GM04503 (cell line): ENCODE results near the gene RABL2B.
A peak's percentile ranks its signal among the peaks of the same experiment; 100 is the strongest.

ENCODE experiments used
- DNase-seq: peaks from one replicate; pipeline ENCODE4 v3.0.0-alpha.2; 2012; ENCODE audit warnings: low read depth

The RABL2B gene

GRCh38 chr22:50738649-50739227 is 44.7 kb downstream of the RABL2B start:
- DNase-seq: no peak

GRCh38 chr22:50737728-50738648 is 45.4 kb downstream of the RABL2B start, which contains the start of gene ACR:
ACR (plus strand) TSS chr22:50738204; CDS start chr22:50738236, 32 bp downstream.
- DNase-seq: no peak

GRCh38 chr22:50735739-50736030 is 47.8 kb downstream of the RABL2B start:
- no peak for DNase-seq

- no peak for DNase-seq
These were observed 48.3 kb downstream of the RABL2B start for GRCh38 chr22:50734986-50735738.

- no peak for DNase-seq
These were observed 49.1 kb downstream of the RABL2B start for GRCh38 chr22:50734343-50734771.

- peak; percentile 10 for DNase-seq
These were observed 49.7 kb downstream of the RABL2B start for GRCh38 chr22:50733521-50734342.

GRCh38 chr22:50732681-50733080 is 50.8 kb downstream of the RABL2B start:
- no peak for DNase-seq

- no peak for DNase-seq
These were observed 51.4 kb downstream of the RABL2B start for GRCh38 chr22:50731811-50732624.

- no peak for DNase-seq
These were observed 52.3 kb downstream of the RABL2B start for GRCh38 chr22:50730941-50731661.

- no peak for DNase-seq
These were observed 53.2 kb downstream of the RABL2B start for GRCh38 chr22:50730013-50730891.

GRCh38 chr22:50729391-50730012 is 53.9 kb downstream of the RABL2B start:
- DNase-seq: no peak

- DNase-seq: no peak
These were observed 54.9 kb downstream of the RABL2B start for GRCh38 chr22:50728523-50728931.

- DNase-seq: no peak
These were observed 55.5 kb downstream of the RABL2B start for GRCh38 chr22:50727678-50728522.

GRCh38 chr22:50726643-50727340 is 56.6 kb downstream of the RABL2B start:
- no peak for DNase-seq

GRCh38 chr22:50725597-50725996 is 57.8 kb downstream of the RABL2B start:
- no peak for DNase-seq

GRCh38 chr22:50724616-50725015 is 58.8 kb downstream of the RABL2B start:
- no peak for DNase-seq

- no peak for DNase-seq
These were observed 59.4 kb downstream of the RABL2B start for GRCh38 chr22:50723991-50724390.
